ENCODE results near the gene ZNF878. TPM values are rescaled to one million over a fixed set of nuclear protein-coding genes. Genes with fewer than 3 reads are reported as not detected.

ZNF878 gene
- not detected in 5 replicates for total RNA-seq (2022; extraction: Qiagen RNA extraction)

GRCh38 chr19:12052497-12053169 lies at the start of gene ZNF878:
ZNF878 (minus strand) TSS chr19:12052961; CDS start chr19:12052801, 160 bp downstream.

GRCh38 chr19:12064590-12065538 lies 12.1 kb upstream of the ZNF878 start, which contains the start of gene ZNF844:
ZNF844 (plus strand) TSS chr19:12064731; CDS start chr19:12064874, 143 bp downstream.

GRCh38 chr19:12035220-12036172 lies 17.3 kb downstream of the ZNF878 start, which contains the start of gene ZNF433:
ZNF433 (minus strand) TSS chr19:12035679; CDS start chr19:12035539, 140 bp downstream.

Other genes with a start within 250 kb of the ZNF878 start
- gene ZNF440, start 238.7 kb downstream of the ZNF878 start, total RNA-seq (2022; extraction: Qiagen RNA extraction): 0.02 to 0.07 TPM (median 0.03 TPM) in 4 of 5 replicates, not detected in the other
- not detected in 5 replicates for gene ZNF439, start 204.2 kb downstream of the ZNF878 start, total RNA-seq (2022; extraction: Qiagen RNA extraction)
- gene ZNF69, start 165.2 kb downstream of the ZNF878 start, total RNA-seq (2022; extraction: Qiagen RNA extraction): not detected in 5 replicates
- 0.20 to 0.33 TPM (median 0.29 TPM) in 5 replicates for gene ZNF700, start 127.9 kb downstream of the ZNF878 start, total RNA-seq (2022; extraction: Qiagen RNA extraction)
- not detected in 5 replicates for gene ZNF763, start 87.9 kb downstream of the ZNF878 start, total RNA-seq (2022; extraction: Qiagen RNA extraction)
- not detected in 5 replicates for gene ZNF433, start 17.3 kb downstream of the ZNF878 start, total RNA-seq (2022; extraction: Qiagen RNA extraction)
- not detected in 5 replicates for gene ZNF844, start 11.8 kb upstream of the ZNF878 start, total RNA-seq (2022; extraction: Qiagen RNA extraction)
- gene ZNF20, start 87.4 kb upstream of the ZNF878 start, total RNA-seq (2022; extraction: Qiagen RNA extraction): 0.08 to 0.44 TPM (median 0.20 TPM) in 4 of 5 replicates, not detected in the other
- gene ZNF625, start 103.8 kb upstream of the ZNF878 start, total RNA-seq (2022; extraction: Qiagen RNA extraction): not detected in 5 replicates
- 1.4 to 2.9 TPM (median 1.4 TPM) in 5 replicates for gene ZNF136, start 110.1 kb upstream of the ZNF878 start, total RNA-seq (2022; extraction: Qiagen RNA extraction)
- 0.54 to 1.4 TPM (median 0.89 TPM) in 5 replicates for gene ZNF44, start 241.9 kb upstream of the ZNF878 start, total RNA-seq (2022; extraction: Qiagen RNA extraction)

All from A549 treated with Hydrocortisone at 1 μM for 4 hours (cell line).